Natural killer cell (primary cell): Measurements from ENCODE around the gene KLK12. TPM values are rescaled to one million over a fixed set of nuclear protein-coding genes. Genes with fewer than 3 reads are reported as not detected.
A peak's percentile ranks its signal among the peaks of the same experiment; 100 is the strongest.

Experiments used
- ATAC-seq, 3 donors: fragments of 150-1000 bp in 2 of 3; fragments of 200-7000 bp in 1 of 3; cut with Tn5 transposase; 1 replicate in 1 of 3; 2 replicates in 2 of 3; pipeline ENCODE4 v1.10.0; 2021; ENCODE audit warnings: mild to moderate bottlenecking in 2 of 3, moderate library complexity in 2 of 3
- DNase-seq, 2 donors: peaks; one replicate each; pipeline versions ENCODE4 v3.0.0 to v3.0.0-alpha.2; 2013 to 2021; ENCODE audit warnings: mixed read lengths in 1 of 2
- H3K27ac ChIP-seq: one replicate; pipeline ENCODE4 v1.5.1; 2013; ENCODE audit warnings: mild to moderate bottlenecking, low read length
- H3K27me3 ChIP-seq: one replicate; pipeline ENCODE4 v1.6.1; 2013; ENCODE audit warnings: low read length; ENCODE audit not compliant: control insufficient read depth, insufficient read depth
- H3K36me3 ChIP-seq: one replicate; pipeline ENCODE4 v1.6.1; 2013; ENCODE audit warnings: low read length; ENCODE audit not compliant: control insufficient read depth, insufficient read depth
- H3K4me1 ChIP-seq: one replicate; pipeline ENCODE4 v1.6.1; 2013; ENCODE audit warnings: low read length; ENCODE audit not compliant: control insufficient read depth, insufficient read depth
- H3K4me3 ChIP-seq: one replicate; pipeline ENCODE4 v1.5.1; 2013; ENCODE audit warnings: low read length
- H3K9me3 ChIP-seq: one replicate; pipeline ENCODE4 v1.6.1; 2013; ENCODE audit warnings: low read length; ENCODE audit not compliant: control insufficient read depth, insufficient read depth
- H3K27ac Mint-ChIP-seq, 2 donors: one replicate each; pipeline ENCODE4 v1.8.0; 2022; ENCODE audit warnings: mild to moderate bottlenecking in 2 of 2, mixed read lengths in 2 of 2, moderate library complexity in 1 of 2
- H3K27me3 Mint-ChIP-seq, 2 donors: one replicate each; pipeline ENCODE4 v1.8.0; 2022; ENCODE audit warnings: low read depth in 2 of 2, mixed read lengths in 2 of 2
- H3K36me3 Mint-ChIP-seq: one replicate; pipeline ENCODE4 v1.8.0; 2022; ENCODE audit warnings: mixed read lengths
- H3K4me1 Mint-ChIP-seq, 2 donors: one replicate each; pipeline ENCODE4 v1.8.0; 2022; ENCODE audit warnings: mixed read lengths in 2 of 2
- H3K4me3 Mint-ChIP-seq: one replicate; pipeline ENCODE4 v1.8.0; 2022; ENCODE audit warnings: mild to moderate bottlenecking, moderate library complexity, mixed read lengths
- H3K9me3 Mint-ChIP-seq, 2 donors: one replicate each; pipeline ENCODE4 v1.8.0; 2022; ENCODE audit warnings: mixed read lengths in 2 of 2
- CTCF ChIP-seq: fragments of 200-600 bp; IDR thresholded peaks from one replicate; pipeline ENCODE4 v1.8.0; 2022; ENCODE audit warnings: antibody characterized with exemption
- WGBS: methylation state at CpG from one replicate; pipeline ENCODE4 v1.1.7; 2013; ENCODE audit warnings: missing lambda C conversion rate; ENCODE audit not compliant: insufficient coverage; 5-methylcytosine and 5-hydroxymethylcytosine counted together
- intact Hi-C: fragments of 100-400 bp; cut with micrococcal nuclease; formaldehyde crosslinking; loops from one replicate; pipeline ENCODE4 v1.14.2; 2022
- total RNA-seq, 4 donors: library from RNA; stranded (reverse); fragments of 120-200 nt in 1 of 4; gene quantifications; one replicate each; pipeline versions ENCODE4 v1.2.3 to v1.2.4, GENCODE V29; 2013 to 2022

The KLK12 gene
- total RNA-seq, 3 donors from 2014 or later (not counting 1 experiment from before 2014, with no cell fraction given): not detected

GRCh38 chr19:51064534-51065220 is 29.9 kb upstream of the KLK12 start, which contains the start of gene KLK13:
Gene KLK13 (minus strand): TSS chr19:51065092. CDS start chr19:51065067, 25 bp downstream.
- H3K27ac Mint-ChIP-seq: no peak within 1 kb of the TSS
- H3K9me3 Mint-ChIP-seq: peaks cover 3 to 4% of the 10 kb centered on the region in 2 donors
- H3K4me3 Mint-ChIP-seq: peak within 1 kb of the TSS; percentile 81
- intact Hi-C loops: no loop called here
- no peak within 1 kb of the TSS for H3K27ac ChIP-seq
- DNase-seq (no peak), ATAC-seq (peak in 2 of 3 donors; percentile 29 to 59)
- no peak within 1 kb of the TSS for H3K4me3 ChIP-seq
- no peak for TF ChIP-seq CTCF
- H3K36me3 Mint-ChIP-seq: no peaks in the 10 kb centered on the region
- no peaks in the 10 kb centered on the region for H3K9me3 ChIP-seq
- WGBS: 15% methylated on average over 37 of the region's 38 CpGs
- no peaks in the 10 kb centered on the region for H3K36me3 ChIP-seq
- H3K27me3 ChIP-seq: peaks cover 13% of the 10 kb centered on the region
- H3K4me1 Mint-ChIP-seq: peaks cover 0 to 10% of the 10 kb centered on the region in 2 donors
- peaks cover 8% of the 10 kb centered on the region for H3K4me1 ChIP-seq
- H3K27me3 Mint-ChIP-seq: peaks cover 0 to 39% of the 10 kb centered on the region in 2 donors

GRCh38 chr19:51063664-51064063 is 28.9 kb upstream of the KLK12 start:
- Histone ChIP-seq H3K4me1 (peaks cover 8% of the 10 kb centered on the region), H3K27me3 (peaks cover 13% of the 10 kb centered on the region), H3K4me3 (no peak overlapping the region), H3K9me3 (no peaks in the 10 kb centered on the region), H3K27ac (no peak overlapping the region), H3K36me3 (no peaks in the 10 kb centered on the region)
- TF ChIP-seq CTCF: no peak
- H3K4me3 Mint-ChIP-seq: peak overlapping the region; percentile 13
- ATAC-seq: no peak
- no peaks in the 10 kb centered on the region for H3K36me3 Mint-ChIP-seq
- DNase-seq: no peak
- no peak overlapping the region for H3K27ac Mint-ChIP-seq
- peaks cover 0 to 10% of the 10 kb centered on the region in 2 donors for H3K4me1 Mint-ChIP-seq
- 80% methylated on average over 6 of the region's 7 CpGs for WGBS
- intact Hi-C loops: no loop called here
- H3K27me3 Mint-ChIP-seq: peaks cover 0 to 43% of the 10 kb centered on the region in 2 donors
- H3K9me3 Mint-ChIP-seq: peaks cover 3 to 4% of the 10 kb centered on the region in 2 donors

- Mint-ChIP-seq H3K27me3 (peaks cover 6 to 34% of the 10 kb centered on the region in 2 donors), H3K4me1 (peaks cover 0 to 7% of the 10 kb centered on the region in 2 donors), H3K4me3 (no peak overlapping the region), H3K27ac (no peak overlapping the region), H3K36me3 (no peaks in the 10 kb centered on the region), H3K9me3 (peaks cover 3 to 4% of the 10 kb centered on the region in 2 donors)
- H3K27me3 ChIP-seq: peaks cover 11% of the 10 kb centered on the region
- H3K36me3 ChIP-seq: no peaks in the 10 kb centered on the region
- TF ChIP-seq CTCF: no peak
- ATAC-seq: no peak
- no peak for DNase-seq
- intact Hi-C loops: no loop called here
- no peaks in the 10 kb centered on the region for H3K9me3 ChIP-seq
- peaks cover 8% of the 10 kb centered on the region for H3K4me1 ChIP-seq
- WGBS: 0% methylated on average over 1 of the region's 1 CpG
- no peak overlapping the region for H3K27ac ChIP-seq
- H3K4me3 ChIP-seq: no peak overlapping the region
Measured at GRCh38 chr19:51060973-51061372, 26.2 kb upstream of the KLK12 start.
